PC-3 (cell line): Measurements from ENCODE around the gene USP32. TPM values are rescaled to one million over a fixed set of nuclear protein-coding genes. Genes with fewer than 3 reads are reported as not detected.

Experiments
- ATAC-seq: fragments of 200-7000 bp; cut with Tn5 transposase; 2 replicates; pipeline ENCODE4 v1.9.1; 2020; ENCODE audit warnings: mild to moderate bottlenecking, moderate library complexity
- BruUV-seq: library from RNA; stranded (reverse); fragments of 400-500 nt; replicated peaks from 2 replicates; lab custom pipeline; 2021; lab: Mats Ljungman, UMichigan
- CTCF ChIA-PET: fragments of 300-600 bp; sonication (Branson Sonifier 250); formaldehyde crosslinking; loops from one replicate; lab custom pipeline; 2022; ENCODE audit warnings: antibody characterized with exemption; lab: Charles Lee
- POLR2A ChIA-PET: fragments of 300-600 bp; sonication (Branson Sonifier 250); formaldehyde crosslinking; loops from one replicate; lab custom pipeline; 2022; ENCODE audit warnings: antibody characterized with exemption; ENCODE audit not compliant: unreplicated experiment; lab: Charles Lee
- DNase-seq: peaks from one replicate; pipeline ENCODE4 v3.0.0-alpha.2; 2015
- H2AFZ ChIP-seq: fragments of 300-600 bp; sonication (generic); 2 replicates; pipeline ENCODE4 v1.6.0; 2016; ENCODE audit warnings: antibody characterized with exemption, low read length
- H3F3A ChIP-seq: fragments of 300-600 bp; sonication (generic); one replicate; pipeline ENCODE4 v1.6.0; 2017; ENCODE audit warnings: antibody characterized with exemption, low read length, control low read depth, mild to moderate bottlenecking; ENCODE audit not compliant: unreplicated experiment
- H3K27ac ChIP-seq: fragments of 300-600 bp; sonication (generic); 2 replicates; pipeline ENCODE4 v1.5.1; 2016; ENCODE audit warnings: mild to moderate bottlenecking, low read length
- H3K27me3 ChIP-seq: fragments of 300-600 bp; sonication (generic); 2 replicates; pipeline ENCODE4 v1.6.1; 2016; ENCODE audit warnings: low read length, mixed read lengths
- H3K36me3 ChIP-seq: fragments of 300-600 bp; sonication (generic); 2 replicates; pipeline ENCODE4 v1.6.1; 2016; ENCODE audit warnings: low read depth, mixed run types, low read length, mixed read lengths
- H3K4me1 ChIP-seq: fragments of 300-600 bp; sonication (generic); 2 replicates; pipeline ENCODE4 v1.5.1; 2016; ENCODE audit warnings: low read length; ENCODE audit not compliant: insufficient read depth
- H3K4me2 ChIP-seq: fragments of 300-600 bp; sonication (generic); 2 replicates; pipeline ENCODE4 v1.6.0; 2016; ENCODE audit warnings: low read length
- H3K4me3 ChIP-seq: fragments of 300-600 bp; sonication (generic); 2 replicates; pipeline ENCODE4 v1.5.1; 2016; ENCODE audit warnings: mild to moderate bottlenecking, low read length, mixed read lengths
- H3K79me2 ChIP-seq: fragments of 300-600 bp; sonication (generic); 2 replicates; pipeline ENCODE4 v1.6.1; 2017; ENCODE audit warnings: low read length, mixed read lengths
- H3K9ac ChIP-seq: fragments of 300-600 bp; sonication (generic); 2 replicates; pipeline ENCODE4 v1.6.0; 2016; ENCODE audit warnings: mild to moderate bottlenecking, low read length
- H3K9me2 ChIP-seq: fragments of 300-600 bp; sonication (generic); replicated peaks from 2 replicates; pipeline ENCODE4 v1.6.1; 2016; ENCODE audit warnings: mixed run types, low read length, mixed read lengths
- H3K9me3 ChIP-seq: fragments of 300-600 bp; sonication (generic); 2 replicates; pipeline ENCODE4 v1.6.1; 2016; ENCODE audit warnings: low read length, mixed read lengths
- H4K20me1 ChIP-seq: fragments of 300-600 bp; sonication (generic); 2 replicates; pipeline ENCODE4 v1.6.1; 2016; ENCODE audit warnings: low read length, mixed read lengths
- CTCF ChIP-seq: fragments of 300-600 bp; sonication (generic); conservative IDR thresholded peaks from 2 replicates; pipeline ENCODE4 v1.5.1; 2017; ENCODE audit warnings: antibody characterized with exemption, low read depth, mild to moderate bottlenecking, low read length
- EZH2 ChIP-seq: fragments of 300-600 bp; sonication (generic); IDR thresholded peaks from one replicate; pipeline ENCODE4 v1.6.1; 2017; ENCODE audit warnings: antibody characterized with exemption, mild to moderate bottlenecking, low read length; ENCODE audit not compliant: unreplicated experiment
- EZH2phosphoT487 ChIP-seq: fragments of 300-600 bp; sonication (generic); IDR thresholded peaks from 2 replicates; pipeline ENCODE4 v1.6.1; 2018; ENCODE audit warnings: mild to moderate bottlenecking, antibody characterized with exemption, low read length, borderline replicate concordance
- intact Hi-C: fragments of 100-400 bp; cut with micrococcal nuclease; formaldehyde crosslinking; loops from 2 replicates; pipeline ENCODE4 v1.9.0; 2023
- total RNA-seq: library from RNA; depleted of rRNA; stranded (reverse); fragments of >200 nt; gene quantifications from 2 replicates; pipeline ENCODE4 v1.2.3, GENCODE V29; 2014

The USP32 gene
- total RNA-seq, 1 experiment from 2014 or later: 34.1 TPM

GRCh38 chr17:60332574-60332973 lies 59.4 kb downstream of the USP32 start:
- no peak overlapping the region for H3K27ac ChIP-seq
- ChIA-PET POLR2A (interaction anchor here (0.6 kb wide), 1 partner anchor 59 kb away, joined by 19 read pairs; the partner anchor contains the start of gene USP32), CTCF (interaction anchor here (0.6 kb wide), 1 partner anchor 60 kb away, joined by 5 read pairs; no protein-coding TSS in a partner anchor)
- H3K9ac ChIP-seq: no peak overlapping the region
- no peak overlapping the region for H3K4me3 ChIP-seq
- no peaks in the 10 kb centered on the region for H3K9me3 ChIP-seq
- H2AFZ ChIP-seq: no peak overlapping the region
- H4K20me1 ChIP-seq: no peaks in the 10 kb centered on the region
- TF ChIP-seq EZH2 (no peak), CTCF (no peak), EZH2phosphoT487 (no peak)
- intact Hi-C loops: no loop called here
- no peaks in the 10 kb centered on the region for H3K9me2 ChIP-seq
- H3K4me2 ChIP-seq: no peak overlapping the region
- no peaks in the 10 kb centered on the region for H3K27me3 ChIP-seq
- H3K4me1 ChIP-seq: 0 out of 2 replicates have a peak, but pooled peaks cover 6% of the 10 kb centered on the region
- no peaks in the 10 kb centered on the region for H3K36me3 ChIP-seq
- DNase-seq (no peak), ATAC-seq (peak; percentile 67)
- no TSS peak for BruUV-seq
- H3K79me2 ChIP-seq: no peaks in the 10 kb centered on the region
- H3F3A ChIP-seq: no peaks in the 10 kb centered on the region

GRCh38 chr17:60330731-60331130 lies 61.2 kb downstream of the USP32 start:
- no peaks in the 10 kb centered on the region for H3K9me3 ChIP-seq
- H3K4me2 ChIP-seq: no peak overlapping the region
- no peaks in the 10 kb centered on the region for H3K27me3 ChIP-seq
- H2AFZ ChIP-seq: no peak overlapping the region
- H3K9me2 ChIP-seq: no peaks in the 10 kb centered on the region
- 0 out of 2 replicates have a peak, but pooled peaks cover 6% of the 10 kb centered on the region for H3K4me1 ChIP-seq
- no peak overlapping the region for H3K27ac ChIP-seq
- ChIA-PET CTCF (no interaction called here), POLR2A (no interaction called here)
- TF ChIP-seq EZH2phosphoT487 (no peak), CTCF (no peak), EZH2 (no peak)
- no peak for ATAC-seq
- no peaks in the 10 kb centered on the region; the same call in 1 of the 2 replicates for H4K20me1 ChIP-seq
- no TSS peak for BruUV-seq
- intact Hi-C loops: no loop called here
- no peaks in the 10 kb centered on the region for H3K79me2 ChIP-seq
- no peak for DNase-seq
- H3K9ac ChIP-seq: no peak overlapping the region
- no peaks in the 10 kb centered on the region for H3K36me3 ChIP-seq
- no peaks in the 10 kb centered on the region for H3F3A ChIP-seq
- H3K4me3 ChIP-seq: no peak overlapping the region

- Histone ChIP-seq H3K9ac (no peak overlapping the region), H2AFZ (no peak overlapping the region), H3K79me2 (no peaks in the 10 kb centered on the region), H3K9me3 (no peaks in the 10 kb centered on the region), H3K4me3 (no peak overlapping the region), H3K4me1 (no peaks in the 10 kb centered on the region), H3K36me3 (no peaks in the 10 kb centered on the region), H4K20me1 (no peaks in the 10 kb centered on the region; the same call in 1 of the 2 replicates), H3K27ac (no peak overlapping the region), H3K9me2 (no peaks in the 10 kb centered on the region), H3F3A (no peaks in the 10 kb centered on the region), H3K27me3 (no peaks in the 10 kb centered on the region), H3K4me2 (no peak overlapping the region)
- no TSS peak for BruUV-seq
- DNase-seq (no peak), ATAC-seq (no peak)
- POLR2A ChIA-PET: no interaction called here
- CTCF ChIA-PET: no interaction called here
- TF ChIP-seq CTCF (no peak), EZH2phosphoT487 (no peak), EZH2 (no peak)
- intact Hi-C loops: no loop called here
Measured at GRCh38 chr17:60328679-60329078, 63.3 kb downstream of the USP32 start.
